GM18508 (cell line): ENCODE data around the gene RPP14.

Experiments used
- ATAC-seq: cut with Tn5 transposase; IDR thresholded peaks from one replicate; pipeline ENCODE4 v1.9.1; 2021; ENCODE audit warnings: moderate number of reproducible peaks; ENCODE audit not compliant: insufficient read depth, unreplicated experiment

RPP14 gene

GRCh38 chr3:58351920-58352319 lies 45.9 kb downstream of the RPP14 start:
- no peak for ATAC-seq

- no peak for ATAC-seq
Measured at GRCh38 chr3:58352626-58353025, 46.6 kb downstream of the RPP14 start.

- ATAC-seq, result no peak
Measured at GRCh38 chr3:58353722-58354553, 47.9 kb downstream of the RPP14 start.

GRCh38 chr3:58355179-58355578 lies 49.1 kb downstream of the RPP14 start:
- ATAC-seq, result no peak

- ATAC-seq, result no peak
Measured at GRCh38 chr3:58356054-58356453, 50.0 kb downstream of the RPP14 start.

- ATAC-seq, result no peak
Measured at GRCh38 chr3:58357402-58357801, 51.4 kb downstream of the RPP14 start.

- no peak for ATAC-seq
Measured at GRCh38 chr3:58358092-58358491, 52.0 kb downstream of the RPP14 start.

GRCh38 chr3:58358808-58359207 lies 52.8 kb downstream of the RPP14 start:
- ATAC-seq, result no peak

GRCh38 chr3:58359621-58360020 lies 53.6 kb downstream of the RPP14 start:
- no peak for ATAC-seq

GRCh38 chr3:58361866-58362265 lies 55.8 kb downstream of the RPP14 start:
- no peak for ATAC-seq

GRCh38 chr3:58366699-58367098 lies 60.7 kb downstream of the RPP14 start:
- ATAC-seq, result no peak

GRCh38 chr3:58369038-58369437 lies 63.0 kb downstream of the RPP14 start:
- ATAC-seq, result no peak
